GM21526 (cell line): ENCODE results near the gene SPC25.
A peak's percentile ranks its signal among the peaks of the same experiment; 100 is the strongest.
"Not testable (repeated sequence)": the region's sequence is repeated elsewhere in the genome, so short reads cannot be mapped to it uniquely, and the experiment has no call there.

Source experiments
- ATAC-seq: cut with Tn5 transposase; IDR thresholded peaks from one replicate; pipeline ENCODE4 v1.9.1; 2021; ENCODE audit warnings: moderate library complexity; ENCODE audit not compliant: unreplicated experiment, low FRiP score

The SPC25 gene

DNA sequence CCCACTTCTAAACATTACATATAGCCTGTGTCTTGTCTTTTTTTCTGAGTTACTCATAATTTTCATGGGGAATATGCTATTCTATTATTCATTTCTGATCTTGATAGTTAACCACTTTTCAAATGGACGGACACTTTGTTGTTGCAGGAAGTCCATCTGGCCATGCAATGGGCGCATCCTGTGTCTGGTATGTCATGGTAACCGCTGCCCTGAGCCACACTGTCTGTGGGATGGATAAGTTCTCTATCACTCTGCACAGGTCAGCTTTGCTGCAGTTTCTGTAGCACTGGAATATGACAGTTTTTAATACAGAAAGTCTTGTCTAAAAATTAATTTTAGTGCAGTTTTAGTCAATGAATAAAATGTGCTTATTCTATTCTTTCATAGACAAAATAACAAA, 14.1 kb upstream of the SPC25 start:
- ATAC-seq, result no peak

DNA sequence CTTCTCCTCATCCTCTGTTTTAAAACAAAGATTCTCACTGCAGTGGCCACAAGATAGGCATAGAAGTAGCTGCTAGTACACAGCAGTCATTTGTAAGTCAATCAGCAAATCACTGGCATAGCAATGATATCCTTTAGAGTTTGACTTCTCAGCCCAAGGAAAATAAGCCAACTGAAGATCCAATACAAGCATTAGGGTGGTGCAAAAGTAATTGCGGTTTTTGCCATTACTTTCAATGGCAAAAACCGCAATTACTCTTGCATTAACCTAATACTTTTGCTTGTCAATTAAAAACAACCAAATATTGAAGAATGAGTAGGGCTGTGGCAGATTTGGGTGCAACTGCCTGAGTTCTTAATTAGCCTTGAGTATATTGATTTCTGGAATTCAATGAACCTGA, 13.7 kb upstream of the SPC25 start:
- ATAC-seq, result no peak

DNA sequence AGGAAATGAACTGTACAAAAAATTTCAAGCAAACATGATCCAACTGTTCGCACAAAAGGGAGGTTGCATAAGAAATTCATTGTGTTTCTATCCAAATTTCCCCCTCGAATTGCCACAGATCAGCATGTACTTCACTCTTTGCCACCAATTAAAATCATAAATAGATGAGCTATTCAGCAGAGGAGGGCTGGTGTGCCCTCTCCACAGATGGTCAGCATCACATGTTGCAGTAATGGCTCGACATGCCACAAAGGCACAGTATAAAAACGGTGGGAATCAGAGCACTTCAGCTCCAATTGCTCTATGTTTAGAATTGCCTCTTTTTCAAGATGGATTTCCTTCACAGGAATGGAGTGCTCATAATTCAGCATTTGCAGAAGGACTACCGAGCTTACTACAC, 10.8 kb upstream of the SPC25 start, which contains the start of gene G6PC2:
Gene G6PC2, plus strand, starts transcription at position 289 of the 400 bp plus-strand sequence. Its CDS starts 41 bp downstream, at position 330.
- no peak for ATAC-seq

DNA sequence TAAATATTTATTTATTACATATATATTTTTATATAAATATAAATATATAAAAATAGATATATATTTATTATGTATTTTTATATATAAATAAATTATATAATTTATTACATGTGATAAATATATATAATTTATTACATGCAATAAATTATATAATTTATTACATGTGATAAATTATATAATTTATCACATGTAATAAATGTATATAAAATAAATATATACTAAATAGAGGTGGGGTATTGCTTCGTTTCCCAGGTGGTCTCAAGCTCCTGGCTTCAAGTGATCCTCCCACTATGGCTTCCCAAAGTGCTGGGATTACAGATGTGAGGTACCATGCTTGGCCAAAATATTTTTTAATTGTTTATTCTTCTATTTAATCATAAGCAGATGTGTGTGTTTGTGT, 7.2 kb upstream of the SPC25 start:
- ATAC-seq, result no peak

DNA sequence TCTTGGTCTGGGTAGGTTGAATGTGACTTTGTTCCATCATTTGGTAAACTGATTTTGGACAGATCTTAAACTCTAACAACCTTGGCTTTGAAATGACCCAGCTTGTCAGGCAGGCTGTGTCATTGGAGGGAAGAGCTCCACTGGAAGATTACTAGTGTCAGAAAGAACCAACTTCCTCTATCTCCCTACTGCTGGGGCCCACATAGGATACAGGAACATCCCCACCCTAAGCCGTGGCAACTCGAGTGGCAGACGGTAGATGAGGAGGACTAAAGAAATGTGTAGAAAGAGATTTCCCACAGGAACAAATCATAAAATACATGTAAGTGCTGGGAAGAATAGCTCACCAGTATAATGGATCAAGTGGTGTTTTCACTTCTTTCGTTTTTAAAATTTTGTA, 6.6 kb upstream of the SPC25 start:
- ATAC-seq, result no peak

DNA sequence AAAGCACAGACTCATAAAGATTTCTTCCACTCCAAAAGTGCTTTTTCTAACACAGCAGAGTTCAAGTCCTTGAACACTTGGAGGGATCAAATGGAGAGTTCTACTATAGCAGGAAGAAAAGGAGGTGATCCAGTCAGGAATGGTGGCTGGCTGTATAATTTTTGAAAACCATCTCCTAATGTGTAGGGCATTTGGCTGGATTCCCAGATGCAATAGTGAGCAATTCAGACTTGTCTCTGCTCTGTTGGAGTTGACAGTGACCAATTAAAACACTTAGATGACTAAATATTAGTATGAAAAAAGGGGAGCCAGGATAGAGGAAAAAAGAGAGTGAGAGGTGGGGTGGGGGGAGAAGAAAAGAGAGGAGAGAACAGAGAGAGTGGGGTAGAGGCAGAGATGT, 5.5 kb upstream of the SPC25 start:
- ATAC-seq, result no peak

DNA sequence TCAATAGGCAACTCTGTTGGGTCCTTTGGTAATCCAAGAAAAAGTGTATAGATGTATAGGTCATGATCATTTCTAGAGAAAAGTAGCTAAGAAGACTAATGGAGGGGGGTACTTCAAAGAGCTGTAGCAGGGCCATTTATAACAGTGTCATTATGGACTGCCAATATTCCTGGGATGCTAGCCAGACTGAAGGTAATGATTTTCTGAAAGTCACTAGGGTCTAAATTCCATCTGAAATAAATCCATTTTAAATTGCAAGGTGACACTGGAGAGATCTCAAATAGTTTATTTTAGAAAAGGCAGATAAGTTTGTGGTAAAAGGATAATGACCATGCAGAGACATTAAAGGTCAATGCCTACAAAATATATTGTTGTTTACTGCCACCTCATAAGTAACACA, 4.5 kb upstream of the SPC25 start:
- no peak for ATAC-seq

DNA sequence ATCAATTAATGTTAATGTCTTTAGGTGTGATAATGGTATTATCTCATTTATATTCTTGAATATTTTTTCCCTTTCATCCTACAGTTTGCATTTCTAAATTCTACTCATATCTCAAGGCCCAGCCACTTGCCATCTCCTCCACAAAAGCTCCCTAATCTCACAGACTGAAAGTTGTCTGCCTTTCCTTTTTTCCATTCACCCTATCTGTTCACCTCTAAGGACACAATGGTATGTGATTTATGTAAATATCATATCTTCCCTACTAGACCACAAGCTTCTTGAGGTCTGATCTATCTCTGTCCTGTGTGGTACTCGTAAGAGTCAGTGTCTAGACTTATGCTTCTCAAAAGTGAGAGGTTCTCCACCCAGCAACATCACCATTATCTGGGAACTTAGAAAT, 3.9 kb upstream of the SPC25 start:
- ATAC-seq, result no peak

DNA sequence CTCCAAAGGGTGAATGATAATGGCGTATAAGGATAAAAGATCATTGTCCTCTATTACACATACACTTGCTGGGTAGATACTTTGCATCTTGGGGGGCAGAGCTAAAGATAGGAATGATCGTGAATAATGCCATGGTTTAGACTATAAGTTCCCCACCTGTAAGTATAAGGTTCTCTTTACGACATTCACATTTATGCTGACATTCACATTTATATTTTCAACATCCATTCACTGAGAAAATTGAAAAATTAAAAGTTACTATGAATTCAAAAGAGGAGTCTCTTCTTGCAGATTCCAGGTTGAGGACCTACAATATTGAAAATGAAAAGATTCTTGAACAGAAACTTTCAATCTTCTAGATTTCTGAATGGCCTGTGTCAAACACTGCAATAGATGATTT, 2.1 kb upstream of the SPC25 start:
- ATAC-seq, result no peak

DNA sequence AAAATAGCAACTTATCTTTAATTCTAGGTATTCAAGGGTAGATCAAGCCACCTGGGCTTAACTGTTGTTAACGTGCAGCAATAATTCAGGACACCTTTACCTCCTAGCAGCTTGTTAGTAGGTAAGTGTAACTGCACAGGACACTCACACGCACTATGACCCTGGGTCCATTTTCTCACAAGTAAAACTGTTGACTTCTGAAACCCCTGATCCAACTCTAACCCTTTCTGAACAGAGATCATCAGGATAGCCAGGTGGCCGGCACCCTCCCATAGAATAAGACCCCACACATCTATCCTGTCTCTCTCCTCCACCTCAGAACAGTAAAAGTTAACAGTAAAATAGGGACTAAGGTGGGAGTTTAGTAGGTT, 610 bp downstream of the SPC25 start:
- peak; percentile 11 for ATAC-seq

DNA sequence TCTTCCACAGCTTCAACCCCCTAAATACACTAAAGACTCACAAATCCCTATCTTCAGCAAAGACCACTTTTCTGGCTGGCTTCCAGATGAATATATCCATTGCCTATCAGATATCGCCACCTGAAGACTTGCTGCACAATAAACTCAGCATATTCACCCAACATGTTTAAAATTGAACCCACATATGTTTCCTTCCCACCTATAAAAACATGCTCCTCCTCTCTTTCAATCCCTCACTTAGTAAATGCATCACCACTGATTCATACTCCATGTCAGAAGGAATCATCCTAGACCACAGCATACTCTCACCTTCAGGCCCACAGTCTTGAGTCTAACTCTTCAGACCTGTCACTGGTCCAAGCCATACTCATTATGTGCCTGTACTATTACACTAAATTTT, 5.3 kb downstream of the SPC25 start:
- ATAC-seq, result no peak

DNA sequence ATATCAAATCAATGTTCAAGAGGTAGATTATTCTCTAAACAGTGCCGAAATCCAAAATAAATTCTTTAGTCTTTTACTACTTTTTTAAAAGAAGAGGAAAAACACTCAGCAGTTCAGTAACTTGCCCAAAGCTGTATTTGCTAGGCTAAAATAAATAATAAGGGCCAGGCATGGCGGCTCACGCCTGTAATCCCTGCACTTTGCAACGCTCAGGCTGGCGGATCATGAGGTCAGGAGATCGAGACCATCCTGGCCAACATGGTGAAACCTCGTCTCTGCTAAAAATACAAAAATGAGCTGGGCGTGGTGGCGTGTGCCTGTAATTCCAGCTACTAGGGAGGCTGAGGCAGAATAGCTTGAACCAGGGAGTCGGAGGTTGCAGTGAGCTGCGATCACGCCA, 8.1 kb downstream of the SPC25 start:
- ATAC-seq, result not testable (repeated sequence)

DNA sequence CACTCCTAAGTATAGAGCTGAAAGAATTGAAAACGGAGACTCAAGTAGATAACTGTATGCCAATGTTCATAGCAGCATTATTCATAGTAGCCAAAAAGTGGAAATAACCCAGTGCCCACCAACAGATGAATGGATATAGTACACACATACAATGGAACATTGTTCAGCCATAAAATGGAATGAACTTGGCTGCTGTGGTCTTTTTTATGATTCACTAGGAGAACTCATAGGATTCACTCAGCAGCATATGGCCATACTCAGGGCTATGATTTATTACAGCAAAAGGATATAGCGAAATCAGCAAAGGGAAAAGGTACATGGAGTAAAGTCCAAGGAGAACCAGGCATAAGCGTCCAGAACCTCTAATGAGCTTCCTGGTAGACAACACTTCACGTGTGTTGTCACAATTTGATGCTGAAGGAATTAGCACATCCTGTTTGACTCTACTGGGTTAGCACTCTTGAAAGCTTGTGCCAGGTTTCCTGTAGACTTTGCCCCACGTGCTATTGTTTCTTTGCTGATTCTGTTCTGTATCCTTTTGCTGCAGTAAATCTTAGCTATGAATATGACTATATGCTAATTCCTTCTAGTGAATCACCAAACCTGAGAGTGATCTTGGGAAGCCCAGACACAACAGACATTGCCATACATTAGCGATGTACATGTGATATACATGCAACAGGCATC, 15.7 kb downstream of the SPC25 start:
- no peak for ATAC-seq

DNA sequence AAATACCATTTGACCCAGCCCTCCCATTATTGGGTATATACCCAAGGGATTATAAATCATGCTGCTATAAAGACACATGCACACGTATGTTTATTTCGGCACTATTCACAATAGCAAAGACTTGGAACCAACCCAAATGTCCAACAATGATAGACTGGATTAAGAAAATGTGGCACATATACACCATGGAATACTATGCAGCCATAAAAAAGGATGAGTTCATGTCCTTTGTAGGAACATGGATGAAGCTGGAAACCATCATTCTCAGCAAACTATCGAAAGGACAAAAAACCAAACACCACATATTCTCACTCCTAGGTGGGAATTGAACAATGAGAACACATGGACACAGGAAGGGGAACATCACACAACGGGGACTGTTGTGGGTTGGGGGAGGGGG, 19.4 kb downstream of the SPC25 start:
- not testable (repeated sequence) for ATAC-seq

DNA sequence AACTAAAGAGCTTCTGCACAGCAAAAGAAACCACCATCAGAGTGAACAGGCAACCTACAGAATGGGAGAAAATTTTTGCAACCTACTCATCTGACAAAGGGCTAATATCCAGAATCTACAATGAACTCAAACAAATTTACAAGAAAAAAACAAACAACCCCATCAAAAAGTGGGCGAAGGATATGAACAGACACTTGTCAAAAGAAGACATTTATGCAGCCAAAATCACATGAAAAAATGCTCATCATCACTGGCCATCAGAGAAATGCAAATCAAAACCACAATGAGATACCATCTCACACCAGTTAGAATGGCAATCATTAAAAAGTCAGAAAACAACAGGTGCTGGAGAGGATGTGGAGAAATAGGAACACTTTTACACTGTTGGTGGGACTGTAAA, 19.9 kb downstream of the SPC25 start:
- not testable (repeated sequence) for ATAC-seq

DNA sequence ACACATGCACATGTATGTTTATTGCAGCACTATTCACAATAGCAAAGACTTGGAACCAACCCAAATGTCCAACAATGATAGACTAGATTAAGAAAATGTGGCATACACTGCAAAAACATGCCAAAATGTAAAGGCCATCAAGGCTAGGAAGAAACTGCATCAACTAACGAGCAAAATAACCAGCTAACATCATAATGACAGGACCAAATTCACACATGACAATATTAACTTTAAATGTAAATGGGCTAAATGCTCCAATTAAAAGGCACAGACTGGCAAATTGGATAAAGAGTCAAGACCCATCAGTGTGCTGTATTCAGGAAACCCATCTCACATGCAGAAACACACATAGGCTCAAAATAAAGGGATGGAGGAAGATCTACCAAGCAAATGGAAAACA, 23.1 kb downstream of the SPC25 start:
- ATAC-seq, result not testable (repeated sequence)

DNA sequence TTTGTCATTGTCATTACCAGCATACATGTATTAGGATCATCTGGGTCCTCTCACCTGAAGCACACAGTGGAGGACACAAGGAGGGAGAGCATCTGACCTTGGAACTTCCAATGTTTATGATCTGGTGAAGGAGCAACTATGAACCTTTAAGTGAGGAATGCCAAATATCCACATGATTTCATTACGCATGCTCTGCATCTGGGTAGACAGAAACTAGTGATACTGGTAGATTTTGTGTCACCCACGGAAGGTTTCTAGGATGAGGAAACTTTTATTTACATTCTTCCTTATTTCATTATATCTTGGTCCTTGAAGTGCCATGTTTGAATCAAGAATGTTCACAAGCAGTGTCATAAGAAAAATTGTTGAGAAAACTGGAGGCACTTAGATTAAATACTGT, 32.1 kb downstream of the SPC25 start:
- ATAC-seq, result no peak

DNA sequence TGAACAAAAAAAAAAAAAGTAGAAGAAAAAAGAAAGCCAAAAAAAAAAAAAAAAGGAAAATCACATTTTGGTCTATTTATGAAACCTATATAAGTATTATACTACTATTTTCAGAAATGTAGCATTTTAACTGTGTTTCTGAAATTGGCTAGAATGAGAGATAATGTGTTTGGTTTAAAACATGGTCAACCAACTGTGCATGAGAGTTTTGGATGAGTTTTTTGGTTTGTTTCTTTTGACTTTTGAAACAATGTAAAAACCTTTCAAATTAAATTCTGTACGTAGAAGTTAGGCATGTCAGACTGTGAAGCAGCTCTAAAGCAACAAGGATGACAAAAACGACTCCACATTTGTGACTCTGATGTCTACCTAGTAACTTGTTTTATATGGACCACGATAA, 34.6 kb downstream of the SPC25 start:
- no peak for ATAC-seq

DNA sequence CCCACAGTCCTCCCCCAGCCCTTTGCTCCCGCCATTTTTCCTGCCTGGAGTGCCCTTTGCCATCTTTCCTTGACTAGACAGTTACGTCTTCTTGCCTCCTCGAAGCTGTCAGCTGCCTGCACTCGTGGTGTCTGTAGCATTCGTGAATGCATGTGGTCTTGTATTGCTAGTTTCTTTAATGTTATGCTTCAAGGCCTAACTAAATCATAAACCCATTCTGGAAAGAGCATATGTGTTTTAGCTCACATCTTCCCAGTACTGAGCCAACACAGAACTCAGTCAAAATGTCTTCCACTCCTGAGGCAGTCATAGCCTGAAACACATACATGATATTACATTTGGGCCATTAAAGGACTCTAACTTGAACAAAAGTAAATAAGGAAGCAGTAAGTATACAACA, 35.6 kb downstream of the SPC25 start:
- no peak for ATAC-seq

DNA sequence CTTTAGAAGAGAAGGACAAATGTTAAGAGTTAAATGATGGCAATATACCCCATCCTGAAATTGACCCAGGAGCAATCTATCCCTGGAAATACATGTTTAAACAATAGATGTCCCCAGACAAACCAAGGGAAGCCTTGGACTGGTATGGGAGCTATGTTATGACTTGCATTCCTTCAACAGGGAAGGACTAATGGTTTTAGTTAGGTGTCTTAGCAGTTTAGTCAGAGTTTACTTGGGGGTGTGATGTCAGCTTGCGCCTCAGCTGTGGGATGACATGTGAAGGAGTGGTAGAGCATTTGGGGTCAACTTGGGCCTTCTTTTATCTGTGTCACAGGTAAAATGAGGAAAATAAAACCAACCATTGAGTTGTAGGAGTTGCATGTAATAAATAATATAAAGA, 36.8 kb downstream of the SPC25 start:
- ATAC-seq, result no peak

DNA sequence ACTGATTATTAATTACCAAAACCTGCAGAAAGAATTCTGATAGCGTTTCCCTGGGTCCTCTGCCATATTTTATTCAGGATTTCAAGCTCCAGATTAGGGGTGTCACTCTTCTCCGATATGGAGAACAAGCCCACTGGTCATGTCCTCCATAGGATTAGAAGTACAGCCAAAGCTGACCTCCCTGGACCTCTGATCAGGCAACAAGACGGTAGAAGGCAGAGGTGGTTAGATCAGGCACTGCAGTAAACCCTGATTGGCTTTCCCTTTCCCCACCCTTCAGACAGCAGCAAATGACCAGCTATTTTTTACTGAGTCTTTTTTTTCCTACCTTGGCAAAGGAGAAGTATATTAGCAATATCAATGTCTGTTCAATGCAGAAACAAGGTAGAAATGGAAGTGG, 37.7 kb downstream of the SPC25 start:
- ATAC-seq, result no peak

DNA sequence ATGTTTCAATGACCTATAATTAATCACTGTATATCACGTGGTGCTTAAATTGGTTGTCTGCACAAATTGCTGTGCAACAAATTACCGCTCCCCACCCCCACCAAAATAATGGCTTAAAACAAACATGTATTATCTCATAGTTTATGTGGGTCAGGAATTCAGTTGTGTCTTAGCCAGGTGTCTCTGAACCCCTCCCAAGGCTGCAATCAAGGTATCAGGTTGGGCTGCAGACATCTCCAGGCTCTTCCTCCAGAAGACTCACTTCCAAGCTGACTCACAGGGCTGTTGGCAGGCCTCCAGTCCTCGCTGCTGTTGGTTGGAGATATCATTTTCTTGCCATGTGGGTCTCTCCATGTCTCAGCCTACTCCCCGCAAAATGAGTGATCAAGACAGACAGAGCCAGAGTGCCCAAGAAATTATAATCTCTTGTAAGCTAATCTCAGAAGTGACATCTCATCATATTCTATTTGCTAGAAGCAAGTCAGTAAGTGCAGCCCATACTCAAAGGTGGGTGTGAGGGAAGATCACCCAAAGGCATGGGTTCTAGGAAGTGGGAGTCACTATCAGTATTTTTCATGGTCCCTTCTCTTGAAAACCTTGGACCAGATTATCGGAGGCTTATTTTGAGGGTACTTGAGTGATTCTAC, 38.4 kb downstream of the SPC25 start:
- ATAC-seq, result no peak

DNA sequence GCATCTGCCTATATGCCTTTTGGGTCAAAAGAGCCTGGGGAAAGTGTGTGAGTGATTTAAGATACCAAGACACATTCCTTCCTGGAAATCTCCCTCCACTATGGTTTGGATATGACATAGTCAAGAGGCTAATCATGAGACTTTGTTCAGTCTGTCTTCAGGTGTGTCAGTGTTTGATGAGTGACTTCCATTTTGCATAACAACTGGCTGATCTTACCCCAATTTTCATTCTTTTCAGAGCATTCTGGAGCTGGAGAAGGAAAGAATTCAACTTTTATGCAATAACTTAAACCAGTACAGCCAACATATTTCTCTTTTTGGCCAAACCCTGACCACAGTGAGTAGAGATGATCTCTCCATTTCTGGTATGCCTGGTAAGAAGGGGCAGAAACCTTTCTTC, 39.4 kb downstream of the SPC25 start:
- no peak for ATAC-seq
